Fibroblast of pulmonary artery (primary cell): ENCODE data around the gene CNOT8.

Source experiments
- DNase-seq: peaks from one replicate; pipeline ENCODE4 v3.0.0-alpha.2; 2010; ENCODE audit warnings: low read depth
- H3K4me3 ChIP-seq: replicated peaks from 2 replicates; pipeline ENCODE4 v1.5.1; 2011; ENCODE audit warnings: low read depth, mild to moderate bottlenecking, control low read depth, low read length, moderate library complexity
- TF ChIP-seq, protein P1 (sequence below): IDR thresholded peaks from 2 replicates; pipeline ENCODE4 v1.5.1; 2011; ENCODE audit warnings: mild to moderate bottlenecking, control low read depth, low read length, inconsistent platforms; ENCODE audit errors: missing control alignments

CNOT8 gene

DNA sequence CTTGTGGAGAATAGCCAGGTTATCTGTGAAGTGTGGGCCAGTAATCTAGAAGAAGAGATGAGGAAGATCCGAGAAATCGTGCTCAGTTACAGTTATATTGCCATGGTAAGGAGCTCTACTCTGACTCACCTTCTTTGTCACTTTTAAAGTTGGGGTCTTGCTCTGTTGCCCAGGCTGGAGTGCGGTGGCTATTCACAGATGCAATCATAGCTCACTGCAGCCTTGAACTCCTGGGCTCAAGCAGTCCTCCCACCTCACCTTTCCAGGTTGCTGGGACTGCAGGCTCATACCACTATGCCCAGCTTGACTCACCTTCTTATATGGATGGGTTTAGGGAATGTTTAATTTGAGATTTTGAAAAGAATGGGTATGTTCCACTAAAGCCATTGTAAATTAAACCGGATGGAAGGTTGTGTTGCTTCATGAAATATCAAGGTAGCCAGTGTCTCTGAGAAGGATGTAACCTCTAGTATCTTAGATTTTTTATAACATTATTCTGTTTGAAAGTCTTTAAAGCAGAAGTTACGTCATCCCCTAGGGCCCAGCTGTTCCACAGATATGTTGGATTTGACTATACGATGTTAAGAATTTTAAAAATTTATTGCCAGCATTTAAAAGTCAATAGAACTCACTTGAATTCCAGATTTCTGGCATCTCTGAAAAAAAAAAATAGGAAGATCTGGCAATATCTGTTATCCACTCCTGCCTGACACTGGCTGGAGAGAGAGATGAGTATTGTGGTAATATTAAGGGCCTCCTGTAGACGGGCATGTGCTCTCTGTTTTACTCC, 5.1 kb downstream of the CNOT8 start:
- no peak for DNase-seq
- TF ChIP-seq, protein P1, sequence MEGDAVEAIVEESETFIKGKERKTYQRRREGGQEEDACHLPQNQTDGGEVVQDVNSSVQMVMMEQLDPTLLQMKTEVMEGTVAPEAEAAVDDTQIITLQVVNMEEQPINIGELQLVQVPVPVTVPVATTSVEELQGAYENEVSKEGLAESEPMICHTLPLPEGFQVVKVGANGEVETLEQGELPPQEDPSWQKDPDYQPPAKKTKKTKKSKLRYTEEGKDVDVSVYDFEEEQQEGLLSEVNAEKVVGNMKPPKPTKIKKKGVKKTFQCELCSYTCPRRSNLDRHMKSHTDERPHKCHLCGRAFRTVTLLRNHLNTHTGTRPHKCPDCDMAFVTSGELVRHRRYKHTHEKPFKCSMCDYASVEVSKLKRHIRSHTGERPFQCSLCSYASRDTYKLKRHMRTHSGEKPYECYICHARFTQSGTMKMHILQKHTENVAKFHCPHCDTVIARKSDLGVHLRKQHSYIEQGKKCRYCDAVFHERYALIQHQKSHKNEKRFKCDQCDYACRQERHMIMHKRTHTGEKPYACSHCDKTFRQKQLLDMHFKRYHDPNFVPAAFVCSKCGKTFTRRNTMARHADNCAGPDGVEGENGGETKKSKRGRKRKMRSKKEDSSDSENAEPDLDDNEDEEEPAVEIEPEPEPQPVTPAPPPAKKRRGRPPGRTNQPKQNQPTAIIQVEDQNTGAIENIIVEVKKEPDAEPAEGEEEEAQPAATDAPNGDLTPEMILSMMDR, result no peak
- H3K4me3 ChIP-seq, result no peak overlapping the region

DNA sequence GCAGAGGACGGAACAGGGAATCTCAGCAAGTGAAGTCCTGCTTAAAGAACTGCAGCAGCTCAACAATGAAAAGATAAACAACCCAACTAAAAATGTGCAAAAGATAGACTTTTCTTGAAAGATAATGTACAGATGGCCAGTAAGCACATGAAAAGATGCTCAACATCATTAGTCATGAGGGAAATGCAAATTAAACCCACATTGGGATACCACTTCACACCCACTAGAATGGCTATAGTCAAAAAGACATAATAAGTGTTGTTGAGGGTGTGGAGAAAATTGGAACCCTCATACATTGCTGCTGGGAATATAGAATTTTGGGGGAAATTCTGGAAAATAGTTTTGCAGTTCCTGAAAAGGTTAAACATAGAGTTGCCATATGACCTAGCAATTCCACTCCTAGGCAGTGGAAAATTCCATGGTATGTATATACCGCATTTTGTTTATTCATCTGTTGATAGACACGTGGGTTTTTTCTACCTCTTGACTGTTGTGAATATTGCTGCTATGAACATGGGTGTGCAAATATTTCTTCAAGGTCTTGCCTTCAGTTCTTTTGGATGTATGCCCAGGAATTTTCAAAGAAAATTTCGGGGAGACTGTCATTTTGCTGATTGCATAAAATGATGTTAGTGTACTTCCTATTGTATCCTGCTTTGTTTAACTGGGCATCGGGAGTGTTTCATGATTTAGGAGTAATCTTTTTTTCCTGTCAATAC, 7.2 kb downstream of the CNOT8 start:
- no peak overlapping the region for H3K4me3 ChIP-seq
- peak; percentile 25 for DNase-seq
- TF ChIP-seq, protein P1, result no peak

- TF ChIP-seq, protein P1, result no peak
- DNase-seq, result no peak
- no peak overlapping the region for H3K4me3 ChIP-seq
These were observed 8.4 kb downstream of the CNOT8 start for GRCh38 chr5:154866841-154867240.

- TF ChIP-seq, protein P1, result no peak
- no peak overlapping the region for H3K4me3 ChIP-seq
- DNase-seq, result no peak
These were observed 10.3 kb downstream of the CNOT8 start for GRCh38 chr5:154868702-154869101.

- DNase-seq, result no peak
- H3K4me3 ChIP-seq, result no peak overlapping the region
- TF ChIP-seq, protein P1, result no peak
These were observed 13.3 kb downstream of the CNOT8 start for GRCh38 chr5:154871734-154872133.

DNA sequence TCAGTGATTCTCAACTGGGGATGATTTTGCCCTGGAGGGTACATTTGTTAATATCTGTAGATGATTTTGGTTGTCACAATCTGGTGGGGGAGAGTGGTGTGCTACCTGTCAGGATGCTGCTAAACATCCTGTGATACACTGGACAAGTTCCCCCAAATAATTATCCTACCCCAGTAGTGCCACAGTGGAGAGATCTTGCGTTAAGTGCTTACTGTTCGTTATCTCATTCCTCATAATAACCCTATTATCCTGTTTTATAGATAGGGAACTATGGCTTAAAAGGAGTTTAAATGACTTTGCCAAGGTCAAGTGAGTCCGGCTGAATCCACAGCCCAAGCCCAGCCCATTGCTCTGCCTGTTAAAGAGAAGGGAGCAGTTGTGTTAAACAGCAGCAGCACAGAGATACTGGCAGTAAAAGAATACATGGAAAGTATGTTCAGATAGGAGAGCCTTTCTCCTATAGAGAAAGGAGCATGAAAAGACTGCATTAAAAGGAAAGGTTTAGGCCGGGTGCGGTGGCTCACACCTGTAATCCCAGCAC, 15.4 kb downstream of the CNOT8 start:
- no peak for DNase-seq
- TF ChIP-seq, protein P1, result no peak
- no peak overlapping the region for H3K4me3 ChIP-seq
